Stimulated activated CD8-positive, alpha-beta memory T cell treated with anti-CD3 and anti-CD28 coated beads, Interleukin-4, amount 100 ng/mL, for 4 hours (primary cell): ENCODE data around the gene TLR2.
A peak's percentile ranks its signal among the peaks of the same experiment; 100 is the strongest.

Experiments
- DNase-seq, 2 donors: peaks; one replicate each; pipeline ENCODE4 v3.0.0-alpha.2; 2020; ENCODE audit warnings: low read depth in 2 of 2, low spot score in 1 of 2

The TLR2 gene

GRCh38 chr4:153684182-153684970, at the start of gene TLR2:
Gene TLR2 (plus strand): TSS chr4:153684280. CDS start chr4:153702908, 18,628 bp downstream.
- peak; percentile 39 to 43 for DNase-seq

- DNase-seq, result no peak
Measured at GRCh38 chr4:153634738-153635353, 49.2 kb upstream of the TLR2 start.

- DNase-seq, result no peak
Measured at GRCh38 chr4:153635846-153636245, 48.2 kb upstream of the TLR2 start.

GRCh38 chr4:153637201-153637600, 46.9 kb upstream of the TLR2 start:
- DNase-seq, result no peak

- no peak for DNase-seq
Measured at GRCh38 chr4:153638011-153638410, 46.1 kb upstream of the TLR2 start.

- DNase-seq, result no peak
Measured at GRCh38 chr4:153638999-153639398, 45.1 kb upstream of the TLR2 start.

GRCh38 chr4:153639833-153640802, 44.0 kb upstream of the TLR2 start:
- DNase-seq, result no peak

- DNase-seq, result no peak
Measured at GRCh38 chr4:153641532-153641931, 42.5 kb upstream of the TLR2 start.

- no peak for DNase-seq
Measured at GRCh38 chr4:153643406-153644383, 40.4 kb upstream of the TLR2 start.

GRCh38 chr4:153645183-153645582, 38.9 kb upstream of the TLR2 start:
- no peak for DNase-seq

- DNase-seq, result no peak
Measured at GRCh38 chr4:153646261-153646660, 37.8 kb upstream of the TLR2 start.

GRCh38 chr4:153646978-153647377, 37.1 kb upstream of the TLR2 start:
- no peak for DNase-seq

- no peak for DNase-seq
Measured at GRCh38 chr4:153647975-153648374, 36.1 kb upstream of the TLR2 start.

GRCh38 chr4:153649572-153649991, 34.5 kb upstream of the TLR2 start:
- DNase-seq, result no peak

- no peak for DNase-seq
Measured at GRCh38 chr4:153651116-153651515, 33.0 kb upstream of the TLR2 start.

GRCh38 chr4:153651587-153651986, 32.5 kb upstream of the TLR2 start:
- DNase-seq, result no peak

- no peak for DNase-seq
Measured at GRCh38 chr4:153652051-153652784, 31.9 kb upstream of the TLR2 start.

- no peak for DNase-seq
Measured at GRCh38 chr4:153655002-153655541, 29.0 kb upstream of the TLR2 start.

- no peak for DNase-seq
Measured at GRCh38 chr4:153655928-153656327, 28.2 kb upstream of the TLR2 start.
